Panc1 (cell line): Measurements from ENCODE around the gene AKAP13.

Source experiments
- CTCF ChIP-seq: fragments of 450-650 bp; IDR thresholded peaks from 2 replicates; pipeline ENCODE4 v1.5.1; 2017; ENCODE audit warnings: mild to moderate bottlenecking
- REST ChIP-seq, 2 experiments: IDR thresholded peaks; 2 replicates each; pipeline ENCODE4 v1.6.1; 2011 to 2012; ENCODE audit warnings: low read depth in 2 of 2, control low read depth in 1 of 2, low read length in 1 of 2, mild to moderate bottlenecking in 1 of 2, moderate library complexity in 1 of 2; ENCODE audit not compliant: insufficient read depth in 1 of 2

- TF ChIP-seq CTCF: no peak
- no peak for TF ChIP-seq REST (IDR thresholded peaks at IDR 0.05; ENCODE audit: insufficient read depth in 1 of 2, low read depth in 2 of 2, low read length in 1 of 2)
These were observed 243.9 kb downstream of the AKAP13 start for GRCh38 chr15:85624291-85624801.
